GM12878 (cell line): ENCODE data around the gene BTBD9. TPM values are rescaled to one million over a fixed set of nuclear protein-coding genes. Genes with fewer than 3 reads are reported as not detected.

ENCODE experiments used
- ATAC-seq: fragments of 200-7000 bp; cut with Tn5 transposase; 3 replicates; pipeline ENCODE4 v1.9.1; 2020; ENCODE audit warnings: mild to moderate bottlenecking, moderate library complexity
- BruUV-seq: library from RNA; stranded (reverse); fragments of 400-500 nt; replicated peaks from 2 replicates; lab custom pipeline; 2021; lab: Mats Ljungman, UMichigan
- CTCF ChIA-PET: fragments of 300-600 bp; sonication (Branson Sonifier 250); formaldehyde crosslinking; extraction: SDS; loops from one replicate; lab custom pipeline; 2021; ENCODE audit warnings: inconsistent platforms; lab: Yijun Ruan, JAX
- POLR2A ChIA-PET: fragments of 350-600 bp; formaldehyde crosslinking; extraction: SDS; loops from one replicate; lab custom pipeline; 2021; ENCODE audit warnings: inconsistent platforms; lab: Charles Lee
- RAD21 ChIA-PET: fragments of 300-600 bp; sonication (Branson Sonifier 250); formaldehyde crosslinking; loops from one replicate; lab custom pipeline; 2023; ENCODE audit warnings: antibody characterized with exemption; ENCODE audit not compliant: unreplicated experiment; lab: Charles Lee
- SMC1A ChIA-PET: fragments of 300-600 bp; sonication (Branson Sonifier 250); formaldehyde crosslinking; loops from one replicate; lab custom pipeline; 2023; ENCODE audit not compliant: unreplicated experiment, uncharacterized antibody; lab: Charles Lee
- DNase-seq: peaks from one replicate; pipeline ENCODE4 v3.0.0-alpha.2; 2011; ENCODE audit warnings: low read depth, low spot score
- FAIRE-seq: peaks from 3 replicates; lab custom pipeline; 2011; peaks lifted over from hg19 to GRCh38; lab: Jason Lieb, UNC
- H2AFZ ChIP-seq: 2 replicates; pipeline ENCODE4 v1.6.0; 2011; ENCODE audit warnings: low read depth, low read length, control low read depth; ENCODE audit not compliant: control insufficient read depth
- H3K27ac ChIP-seq: 2 replicates; pipeline ENCODE4 v1.5.1; 2011; ENCODE audit warnings: control low read depth; ENCODE audit not compliant: control insufficient read depth, insufficient read depth
- H3K27me3 ChIP-seq, 2 experiments: replicated peaks in 1 of 2; 2 replicates each; pipeline versions ENCODE4 v1.6.0 to v1.6.1; 2011; ENCODE audit warnings: low read length in 1 of 2; ENCODE audit not compliant: control insufficient read depth in 2 of 2, insufficient read depth in 2 of 2
- H3K36me3 ChIP-seq, 2 experiments: 2 replicates each; pipeline ENCODE4 v1.5.1; 2011; ENCODE audit warnings: low read length in 1 of 2; ENCODE audit not compliant: control insufficient read depth in 2 of 2, insufficient read depth in 2 of 2
- H3K4me1 ChIP-seq: 2 replicates; pipeline ENCODE4 v1.6.1; 2011; ENCODE audit warnings: mild to moderate bottlenecking, low read length, moderate library complexity, mixed read lengths; ENCODE audit not compliant: control insufficient read depth, insufficient read depth
- H3K4me2 ChIP-seq: 2 replicates; pipeline ENCODE4 v1.6.0; 2011; ENCODE audit warnings: control low read depth; ENCODE audit not compliant: control insufficient read depth, insufficient read depth
- H3K4me3 ChIP-seq: fragments of 200-600 bp; sonication (generic); 2 replicates; pipeline ENCODE4 v1.5.1; 2016
- H3K79me2 ChIP-seq: 2 replicates; pipeline ENCODE4 v1.6.0; 2011; ENCODE audit warnings: low read length; ENCODE audit not compliant: control insufficient read depth, insufficient read depth
- H3K9ac ChIP-seq: 2 replicates; pipeline ENCODE4 v1.8.0; 2011; ENCODE audit warnings: low read length, control low read depth, mixed read lengths; ENCODE audit not compliant: control insufficient read depth, insufficient read depth
- H3K9me3 ChIP-seq: replicated peaks from 3 replicates; pipeline ENCODE4 v1.5.1; 2011; ENCODE audit warnings: mild to moderate bottlenecking, low read length; ENCODE audit not compliant: control insufficient read depth, insufficient read depth
- H4K20me1 ChIP-seq: 2 replicates; pipeline ENCODE4 v1.6.0; 2011; ENCODE audit not compliant: control insufficient read depth, insufficient read depth
- BRCA1 ChIP-seq: IDR thresholded peaks from 2 replicates; pipeline ENCODE4 v1.6.1; 2011; ENCODE audit warnings: low read depth, low read length, improper control_type of control experiment
- CEBPB ChIP-seq, 2 experiments: fragments of 150-350 bp in 1 of 2; IDR thresholded peaks; 2 replicates each; pipeline ENCODE4 v1.6.1; 2012 to 2014; ENCODE audit warnings: low read depth in 2 of 2, low read length in 2 of 2, borderline replicate concordance in 1 of 2, inconsistent platforms in 1 of 2
- CHD1 ChIP-seq: IDR thresholded peaks from 2 replicates; pipeline ENCODE4 v1.6.1; 2012; ENCODE audit warnings: low read depth, low read length, improper control_type of control experiment
- CREB1 ChIP-seq: IDR thresholded peaks from 2 replicates; pipeline ENCODE4 v1.6.1; 2012; ENCODE audit warnings: low read depth, mild to moderate bottlenecking, inconsistent platforms
- ESRRA ChIP-seq: IDR thresholded peaks from 2 replicates; pipeline ENCODE4 v1.6.1; 2012; ENCODE audit warnings: mild to moderate bottlenecking, low read length, improper control_type of control experiment
- IKZF1 ChIP-seq: fragments of 450-650 bp; conservative IDR thresholded peaks from 2 replicates; pipeline ENCODE4 v1.6.1; 2017; ENCODE audit warnings: antibody characterized with exemption, mild to moderate bottlenecking
- KAT2A ChIP-seq: conservative IDR thresholded peaks from 2 replicates; pipeline ENCODE4 v1.6.1; 2011; ENCODE audit warnings: low read depth, low read length; ENCODE audit not compliant: control insufficient read depth
- PAX5 ChIP-seq: IDR thresholded peaks from 2 replicates; pipeline ENCODE4 v1.6.1; 2011; ENCODE audit warnings: low read depth, low read length, borderline replicate concordance
- PML ChIP-seq: IDR thresholded peaks from 2 replicates; pipeline ENCODE4 v1.6.1; 2012; ENCODE audit warnings: low read length, inconsistent platforms
- POLR2AphosphoS2 ChIP-seq: IDR thresholded peaks from 2 replicates; pipeline ENCODE4 v1.6.1; 2011; ENCODE audit warnings: low read depth, mild to moderate bottlenecking, low read length, improper control_type of control experiment, moderate library complexity
- RAD21 ChIP-seq: IDR thresholded peaks from 2 replicates; pipeline ENCODE4 v1.6.1; 2011; ENCODE audit warnings: mild to moderate bottlenecking, low read depth, low read length, moderate library complexity; ENCODE audit not compliant: insufficient read depth
- RAD51 ChIP-seq: fragments of 450-650 bp; IDR thresholded peaks from 2 replicates; pipeline ENCODE4 v1.6.1; 2016; ENCODE audit warnings: moderate library complexity, mild to moderate bottlenecking, inconsistent platforms
- RELA ChIP-seq: fragments of 450-650 bp; IDR thresholded peaks from 2 replicates; pipeline ENCODE4 v1.8.0; 2014; ENCODE audit warnings: borderline replicate concordance; ENCODE audit not compliant: partially characterized antibody
- SPI1 ChIP-seq: IDR thresholded peaks from 2 replicates; pipeline ENCODE4 v1.6.1; 2011; ENCODE audit warnings: low read depth, mild to moderate bottlenecking, low read length, moderate library complexity, borderline replicate concordance; ENCODE audit not compliant: insufficient read depth
- TBL1XR1 ChIP-seq: IDR thresholded peaks from 2 replicates; pipeline ENCODE4 v1.6.1; 2012; ENCODE audit warnings: low read depth, low read length, improper control_type of control experiment
- ZBED1 ChIP-seq: IDR thresholded peaks from 2 replicates; pipeline ENCODE4 v1.6.1; 2016; ENCODE audit warnings: borderline replicate concordance
- ZNF217 ChIP-seq: fragments of 450-650 bp; IDR thresholded peaks from 2 replicates; pipeline ENCODE4 v1.6.1; 2017; ENCODE audit warnings: antibody characterized with exemption, mild to moderate bottlenecking
- WGBS: methylation state at CpG from one replicate; pipeline ENCODE4 v1.1.6; 2016; ENCODE audit warnings: low lambda C conversion rate; ENCODE audit not compliant: insufficient replicate concordance, insufficient coverage; ENCODE audit errors: missing lambda C conversion rate; 5-methylcytosine and 5-hydroxymethylcytosine counted together
- in situ Hi-C: fragments of 300-500 bp; cut with MboI; formaldehyde crosslinking; loops from 9 replicates; pipeline ENCODE4 v1.14.3; 2018; ENCODE audit warnings: mixed read lengths
- intact Hi-C: fragments of 100-400 bp; cut with micrococcal nuclease; formaldehyde crosslinking; loops from one replicate; pipeline ENCODE4 v1.14.2; 2022; ENCODE audit not compliant: unreplicated experiment
- polyA plus RNA-seq, 11 experiments: library from polyadenylated mRNA; depleted of rRNA in 4 of 11; unstranded in 6 of 11; stranded (reverse) in 5 of 11; fragments of >200 nt; fragmentation: Nextera tagmentation in 4 of 11; fragmentation: Illumina TruSeq in 1 of 11; extraction: Ambion mirVana in 4 of 11; extraction: Trizol in 1 of 11; gene quantifications; 1 replicate in 1 of 11; 2 replicates in 10 of 11; pipeline versions ENCODE4 v1.2.1 to v1.2.3, GENCODE V29; 2011 to 2016; ENCODE audit warnings: inconsistent platforms in 2 of 11, missing spikeins in 2 of 11, low read depth in 1 of 11
- total RNA-seq, 4 experiments: library from RNA; depleted of rRNA in 3 of 4; stranded (reverse); fragments of >200 nt in 3 of 4; fragmentation: Illumina TruSeq in 1 of 4; extraction: Trizol in 1 of 4; gene quantifications; 2 replicates each; pipeline versions ENCODE4 v1.2.1 to v1.2.3, GENCODE V29; 2013 to 2021
- TF ChIP-seq, protein P1 (sequence below): IDR thresholded peaks from 2 replicates; pipeline ENCODE4 v1.6.1; 2012; ENCODE audit warnings: low read length, inconsistent platforms
- TF ChIP-seq, protein P2 (sequence below): IDR thresholded peaks from 2 replicates; pipeline ENCODE4 v1.6.1; 2012; ENCODE audit warnings: mild to moderate bottlenecking, low read depth, low read length

BTBD9 gene
- total and polyA plus RNA-seq, 10 of the 15 experiments (the other 5 are each of a cell fraction or from before 2014, with no cell fraction given), result 0.22 to 8.6 (median 4.6) TPM

DNA sequence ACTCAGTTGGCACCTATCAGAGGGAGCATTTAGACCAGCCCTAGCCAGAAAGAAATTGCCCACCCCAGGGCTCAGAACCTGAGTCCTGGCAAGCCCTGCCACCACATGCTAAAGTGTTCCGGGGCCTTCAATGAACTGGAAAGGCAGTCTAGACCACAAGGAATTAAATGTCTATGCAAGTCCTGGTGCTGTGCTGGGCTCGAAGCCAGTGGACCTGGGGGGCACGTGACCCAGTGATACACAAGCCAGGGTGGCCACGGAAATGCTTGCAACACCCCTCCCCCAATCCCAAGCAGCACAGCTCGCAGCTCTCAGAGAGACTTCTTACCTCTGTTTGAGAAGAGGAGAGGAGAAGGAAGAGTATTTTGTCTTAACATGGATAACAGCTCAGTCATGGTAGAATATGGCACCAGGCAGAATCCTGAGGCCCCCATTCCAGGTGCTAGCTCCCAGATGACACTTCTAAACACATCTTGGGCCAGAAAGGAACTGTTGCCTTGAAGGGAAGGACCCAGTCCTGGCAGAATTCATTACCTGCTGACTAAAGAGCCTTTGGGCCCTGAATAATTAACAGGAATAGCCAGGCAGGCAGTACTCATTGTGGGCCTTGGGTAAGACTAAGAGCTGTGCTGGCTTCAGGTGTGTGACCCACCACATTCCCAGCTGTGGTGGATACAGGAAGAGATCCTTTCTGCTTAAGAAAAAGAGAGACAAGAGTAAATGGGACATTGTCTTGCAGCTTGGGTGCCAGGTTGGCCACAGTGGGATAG, 111.3 kb downstream of the BTBD9 start:
- Histone ChIP-seq H2AFZ (no peak overlapping the region), H3K9me3 (peaks cover 8% of the 10 kb centered on the region; the same call in 2 of the 3 replicates), H3K4me1 (no peaks in the 10 kb centered on the region), H3K9ac (no peak overlapping the region), H3K36me3 (no peaks in the 10 kb centered on the region), H3K27ac (no peak overlapping the region), H3K4me2 (no peak overlapping the region), H3K79me2 (no peaks in the 10 kb centered on the region), H3K4me3 (no peak overlapping the region), H3K27me3 (no peaks in the 10 kb centered on the region), H4K20me1 (no peaks in the 10 kb centered on the region)
- ChIA-PET RAD21 (no interaction called here), SMC1A (no interaction called here), POLR2A (no interaction called here), CTCF (no interaction called here)
- in situ Hi-C loops, result no loop called here
- DNase-seq (no peak), ATAC-seq (no peak), FAIRE-seq (no peak)
- WGBS, result 53% methylated on average over 5 of the region's 5 CpGs
- BruUV-seq, result no TSS peak
- TF ChIP-seq RELA, result no peak
- TF ChIP-seq CHD1, result no peak
- TF ChIP-seq RAD51, result no peak
- TF ChIP-seq, protein P1, sequence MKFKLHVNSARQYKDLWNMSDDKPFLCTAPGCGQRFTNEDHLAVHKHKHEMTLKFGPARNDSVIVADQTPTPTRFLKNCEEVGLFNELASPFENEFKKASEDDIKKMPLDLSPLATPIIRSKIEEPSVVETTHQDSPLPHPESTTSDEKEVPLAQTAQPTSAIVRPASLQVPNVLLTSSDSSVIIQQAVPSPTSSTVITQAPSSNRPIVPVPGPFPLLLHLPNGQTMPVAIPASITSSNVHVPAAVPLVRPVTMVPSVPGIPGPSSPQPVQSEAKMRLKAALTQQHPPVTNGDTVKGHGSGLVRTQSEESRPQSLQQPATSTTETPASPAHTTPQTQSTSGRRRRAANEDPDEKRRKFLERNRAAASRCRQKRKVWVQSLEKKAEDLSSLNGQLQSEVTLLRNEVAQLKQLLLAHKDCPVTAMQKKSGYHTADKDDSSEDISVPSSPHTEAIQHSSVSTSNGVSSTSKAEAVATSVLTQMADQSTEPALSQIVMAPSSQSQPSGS, result no peak
- TF ChIP-seq CEBPB (IDR thresholded peaks at IDR 0.05; ENCODE audit: borderline replicate concordance in 1 of 2, low read depth in 2 of 2, low read length in 2 of 2), result no peak
- TF ChIP-seq KAT2A, result no peak
- no peak for TF ChIP-seq IKZF1
- no peak for TF ChIP-seq BRCA1
- no peak for TF ChIP-seq PML
- TF ChIP-seq RAD21, result no peak
- no peak for TF ChIP-seq ESRRA
- TF ChIP-seq, protein P2, sequence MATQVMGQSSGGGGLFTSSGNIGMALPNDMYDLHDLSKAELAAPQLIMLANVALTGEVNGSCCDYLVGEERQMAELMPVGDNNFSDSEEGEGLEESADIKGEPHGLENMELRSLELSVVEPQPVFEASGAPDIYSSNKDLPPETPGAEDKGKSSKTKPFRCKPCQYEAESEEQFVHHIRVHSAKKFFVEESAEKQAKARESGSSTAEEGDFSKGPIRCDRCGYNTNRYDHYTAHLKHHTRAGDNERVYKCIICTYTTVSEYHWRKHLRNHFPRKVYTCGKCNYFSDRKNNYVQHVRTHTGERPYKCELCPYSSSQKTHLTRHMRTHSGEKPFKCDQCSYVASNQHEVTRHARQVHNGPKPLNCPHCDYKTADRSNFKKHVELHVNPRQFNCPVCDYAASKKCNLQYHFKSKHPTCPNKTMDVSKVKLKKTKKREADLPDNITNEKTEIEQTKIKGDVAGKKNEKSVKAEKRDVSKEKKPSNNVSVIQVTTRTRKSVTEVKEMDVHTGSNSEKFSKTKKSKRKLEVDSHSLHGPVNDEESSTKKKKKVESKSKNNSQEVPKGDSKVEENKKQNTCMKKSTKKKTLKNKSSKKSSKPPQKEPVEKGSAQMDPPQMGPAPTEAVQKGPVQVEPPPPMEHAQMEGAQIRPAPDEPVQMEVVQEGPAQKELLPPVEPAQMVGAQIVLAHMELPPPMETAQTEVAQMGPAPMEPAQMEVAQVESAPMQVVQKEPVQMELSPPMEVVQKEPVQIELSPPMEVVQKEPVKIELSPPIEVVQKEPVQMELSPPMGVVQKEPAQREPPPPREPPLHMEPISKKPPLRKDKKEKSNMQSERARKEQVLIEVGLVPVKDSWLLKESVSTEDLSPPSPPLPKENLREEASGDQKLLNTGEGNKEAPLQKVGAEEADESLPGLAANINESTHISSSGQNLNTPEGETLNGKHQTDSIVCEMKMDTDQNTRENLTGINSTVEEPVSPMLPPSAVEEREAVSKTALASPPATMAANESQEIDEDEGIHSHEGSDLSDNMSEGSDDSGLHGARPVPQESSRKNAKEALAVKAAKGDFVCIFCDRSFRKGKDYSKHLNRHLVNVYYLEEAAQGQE, result no peak
- no peak for TF ChIP-seq ZBED1
- TF ChIP-seq SPI1, result no peak
- no peak for TF ChIP-seq CREB1
- no peak for TF ChIP-seq POLR2AphosphoS2
- no peak for TF ChIP-seq PAX5
- TF ChIP-seq TBL1XR1, result no peak
- TF ChIP-seq ZNF217, result no peak
- intact Hi-C loops, result no loop called here
